Large intestine (tissue), 3 donors: Measurements from ENCODE around the gene CCDC28B. TPM values are rescaled to one million over a fixed set of nuclear protein-coding genes. Genes with fewer than 3 reads are reported as not detected.

Experiments used
- DNase-seq, 2 donors: peaks; one replicate each; pipeline versions ENCODE4 v3.0.0 to v3.0.0-alpha.2; 2013
- H3K27ac ChIP-seq: one replicate; pipeline ENCODE4 v1.5.1; 2013; ENCODE audit warnings: low read length
- H3K27me3 ChIP-seq: 2 replicates; pipeline ENCODE4 v1.6.1; 2013; ENCODE audit warnings: low read length; ENCODE audit not compliant: control insufficient read depth, insufficient read depth
- H3K36me3 ChIP-seq: 2 replicates; pipeline ENCODE4 v1.6.1; 2013; ENCODE audit warnings: low read length; ENCODE audit not compliant: control insufficient read depth, insufficient read depth
- H3K4me1 ChIP-seq: one replicate; pipeline ENCODE4 v1.6.1; 2013; ENCODE audit warnings: low read length; ENCODE audit not compliant: control insufficient read depth, insufficient read depth
- H3K4me3 ChIP-seq: one replicate; pipeline ENCODE4 v1.5.1; 2013; ENCODE audit warnings: low read length
- H3K9me3 ChIP-seq: one replicate; pipeline ENCODE4 v1.6.1; 2013; ENCODE audit warnings: mild to moderate bottlenecking, low read depth, low read length, moderate library complexity; ENCODE audit not compliant: control insufficient read depth
- WGBS: methylation state at CpG from one replicate; pipeline ENCODE4 v1.1.5; 2013; ENCODE audit warnings: low lambda C conversion rate; ENCODE audit not compliant: insufficient coverage; 5-methylcytosine and 5-hydroxymethylcytosine counted together
- polyA plus RNA-seq: library from polyadenylated mRNA; unstranded; fragments of 120-200 nt; gene quantifications from one replicate; pipeline ENCODE4 v1.2.1, GENCODE V29; 2013

The CCDC28B gene
- polyA plus RNA-seq, 1 donor: 13.3 TPM

GRCh38 chr1:32221581-32221979, 21.2 kb downstream of the CCDC28B start:
- Histone ChIP-seq H3K27me3 (no peaks in the 10 kb centered on the region), H3K4me1 (peaks cover 24% of the 10 kb centered on the region), H3K4me3 (peak overlapping the region; percentile 98), H3K27ac (peak overlapping the region; percentile 80), H3K36me3 (peaks cover 41% of the 10 kb centered on the region), H3K9me3 (no peaks in the 10 kb centered on the region)
- WGBS: no CpG with 5 or more reads among the region's 13 CpGs
- no peak for DNase-seq

GRCh38 chr1:32221980-32222755, 21.8 kb downstream of the CCDC28B start, which contains the start of the genes EIF3I and TMEM234:
EIF3I (plus strand) TSS chr1:32222407; CDS start chr1:32222442, 35 bp downstream.
TMEM234 (minus strand) TSS chr1:32222353; CDS start chr1:32222322, 31 bp downstream.
- peak; percentile 91 to 93 for DNase-seq
- WGBS: no CpG with 5 or more reads among the region's 46 CpGs
- H3K4me3 ChIP-seq: peak within 1 kb of the TSS; percentile 98
- H3K9me3 ChIP-seq: no peaks in the 10 kb centered on the region
- H3K36me3 ChIP-seq: peaks cover 39% of the 10 kb centered on the region
- H3K4me1 ChIP-seq: peaks cover 19% of the 10 kb centered on the region
- H3K27me3 ChIP-seq: no peaks in the 10 kb centered on the region
- peak within 1 kb of the TSS; percentile 80 for H3K27ac ChIP-seq

- H3K27ac ChIP-seq: no peak overlapping the region
- no peaks in the 10 kb centered on the region for H3K9me3 ChIP-seq
- H3K27me3 ChIP-seq: no peaks in the 10 kb centered on the region
- no CpG with 5 or more reads among the region's 3 CpGs for WGBS
- DNase-seq: no peak
- H3K4me3 ChIP-seq: no peak overlapping the region
- H3K36me3 ChIP-seq: peaks cover 46% of the 10 kb centered on the region
- peaks cover 17% of the 10 kb centered on the region for H3K4me1 ChIP-seq
Observed at GRCh38 chr1:32223683-32224082, 23.3 kb downstream of the CCDC28B start.

GRCh38 chr1:32224285-32224684, 23.9 kb downstream of the CCDC28B start:
- WGBS: no CpG with 5 or more reads among the region's 4 CpGs
- Histone ChIP-seq H3K27ac (no peak overlapping the region), H3K27me3 (no peaks in the 10 kb centered on the region), H3K4me3 (no peak overlapping the region), H3K4me1 (peaks cover 17% of the 10 kb centered on the region), H3K9me3 (no peaks in the 10 kb centered on the region), H3K36me3 (peaks cover 47% of the 10 kb centered on the region)
- no peak for DNase-seq

- H3K27me3 ChIP-seq: no peaks in the 10 kb centered on the region
- no CpG with 5 or more reads among the region's 3 CpGs for WGBS
- no peak overlapping the region for H3K27ac ChIP-seq
- H3K36me3 ChIP-seq: peaks cover 61% of the 10 kb centered on the region
- peaks cover under 1% of the 10 kb centered on the region for H3K4me1 ChIP-seq
- H3K9me3 ChIP-seq: no peaks in the 10 kb centered on the region
- no peak for DNase-seq
- H3K4me3 ChIP-seq: no peak overlapping the region
Observed at GRCh38 chr1:32228771-32229170, 28.4 kb downstream of the CCDC28B start.

- no peaks in the 10 kb centered on the region for H3K4me1 ChIP-seq
- no peaks in the 10 kb centered on the region for H3K9me3 ChIP-seq
- peaks cover 40% of the 10 kb centered on the region for H3K36me3 ChIP-seq
- WGBS: no CpG with 5 or more reads among the region's 5 CpGs
- no peak overlapping the region for H3K4me3 ChIP-seq
- no peak for DNase-seq
- no peaks in the 10 kb centered on the region for H3K27me3 ChIP-seq
- H3K27ac ChIP-seq: no peak overlapping the region
Observed at GRCh38 chr1:32231843-32232432, 31.5 kb downstream of the CCDC28B start.

GRCh38 chr1:32232558-32233304, 32.3 kb downstream of the CCDC28B start:
- WGBS: 80% methylated on average over 2 of the region's 8 CpGs

GRCh38 chr1:32234792-32235191, 34.4 kb downstream of the CCDC28B start:
- Histone ChIP-seq H3K27me3 (no peaks in the 10 kb centered on the region), H3K9me3 (no peaks in the 10 kb centered on the region), H3K27ac (no peak overlapping the region), H3K36me3 (peaks cover 19% of the 10 kb centered on the region), H3K4me1 (no peaks in the 10 kb centered on the region), H3K4me3 (no peak overlapping the region)
- DNase-seq: no peak
- WGBS: no CpG with 5 or more reads among the region's 7 CpGs

More at GRCh38 chr1:32232558-32233304, 32.3 kb downstream of the CCDC28B start:
- H3K4me1 ChIP-seq: no peaks in the 10 kb centered on the region
- no peaks in the 10 kb centered on the region for H3K27me3 ChIP-seq
- H3K4me3 ChIP-seq: no peak overlapping the region
- H3K9me3 ChIP-seq: no peaks in the 10 kb centered on the region
- peaks cover 33% of the 10 kb centered on the region for H3K36me3 ChIP-seq
- H3K27ac ChIP-seq: no peak overlapping the region
- DNase-seq: no peak

GRCh38 chr1:32239337-32239736, 38.9 kb downstream of the CCDC28B start:
- H3K27ac ChIP-seq: no peak overlapping the region
- H3K9me3 ChIP-seq: no peaks in the 10 kb centered on the region
- H3K4me3 ChIP-seq: no peak overlapping the region
- DNase-seq: no peak
- no peaks in the 10 kb centered on the region for H3K27me3 ChIP-seq
- peaks cover 13% of the 10 kb centered on the region for H3K4me1 ChIP-seq
- no CpG with 5 or more reads among the region's 4 CpGs for WGBS
- no peaks in the 10 kb centered on the region for H3K36me3 ChIP-seq

- Histone ChIP-seq H3K4me3 (peak overlapping the region; percentile 58), H3K9me3 (no peaks in the 10 kb centered on the region), H3K36me3 (no peaks in the 10 kb centered on the region), H3K27ac (peak overlapping the region; percentile 33), H3K27me3 (no peaks in the 10 kb centered on the region), H3K4me1 (peaks cover 13% of the 10 kb centered on the region)
- no CpG with 5 or more reads among the region's 20 CpGs for WGBS
- DNase-seq: peak in 1 of 2 donors; percentile 32
Observed at GRCh38 chr1:32239790-32240139, 39.4 kb downstream of the CCDC28B start.
